ENCODE measurements around the gene EIF2S3B. TPM values are rescaled to one million over a fixed set of nuclear protein-coding genes. Genes with fewer than 3 reads are reported as not detected.

Gene EIF2S3B
- polyA plus RNA-seq, 1 of the 3 experiments (the other 2 are of a cell fraction): 0.07 TPM

GRCh38 chr12:10503460-10503859 is 2.2 kb upstream of the EIF2S3B start:
- Histone ChIP-seq H3K9me2 (no peaks in the 10 kb centered on the region), H3K79me2 (ENCODE audit: insufficient read depth) (no peaks in the 10 kb centered on the region), H3F3A (replicated peaks; ENCODE audit: insufficient read depth) (no peaks in the 10 kb centered on the region), H3K4me1 (ENCODE audit: control insufficient read depth in 1 of 2, insufficient read depth in 2 of 2, low read depth in 1 of 2, low read length in 1 of 2) (no peaks in the 10 kb centered on the region), H2AFZ (ENCODE audit: low read depth) (no peak overlapping the region), H3K9ac (no peak overlapping the region), H3K27me3 (ENCODE audit: insufficient read depth) (peaks cover 13% of the 10 kb centered on the region; the same call in 1 of the 2 replicates), H3K27ac (ENCODE audit: low read depth in 2 of 2, low read length in 1 of 2) (no peak overlapping the region), H4K20me1 (ENCODE audit: insufficient read depth) (no peaks in the 10 kb centered on the region), H3K9me3 (no peaks in the 10 kb centered on the region), H3K36me3 (replicated peaks in 1 of 2; ENCODE audit: control insufficient read depth in 1 of 2, insufficient read depth in 2 of 2, low read length in 1 of 2) (no peaks in the 10 kb centered on the region), H3K4me2 (no peak overlapping the region), H3K4me3 (ENCODE audit: low read depth in 2 of 2, low read length in 1 of 2) (no peak overlapping the region)
- WGBS (ENCODE audit: low lambda C conversion rate): 3% methylated on average over 1 of the region's 1 CpG
- TF ChIP-seq USF2 (IDR thresholded peaks at IDR 0.05; ENCODE audit: borderline replicate concordance, low read depth, low read length) (no peak), MAX (IDR thresholded peaks at IDR 0.05; ENCODE audit: low read depth) (no peak), SMC3 (IDR thresholded peaks at IDR 0.05; ENCODE audit: low read depth, low read length) (no peak), TCF12 (IDR thresholded peaks at IDR 0.05) (no peak), CHD2 (IDR thresholded peaks at IDR 0.05; ENCODE audit: low read length, partially characterized antibody) (no peak), POLR2AphosphoS5 (IDR thresholded peaks at IDR 0.05; ENCODE audit: low read depth, low read length) (no peak), ELF1 (IDR thresholded peaks at IDR 0.05) (no peak), EP300 (IDR thresholded peaks at IDR 0.05; ENCODE audit: borderline replicate concordance in 1 of 2, low read depth in 1 of 2, low read length in 1 of 2) (no peak), RAD21 (IDR thresholded peaks at IDR 0.05; ENCODE audit: low read length) (no peak)
- TF ChIP-seq, protein P1, sequence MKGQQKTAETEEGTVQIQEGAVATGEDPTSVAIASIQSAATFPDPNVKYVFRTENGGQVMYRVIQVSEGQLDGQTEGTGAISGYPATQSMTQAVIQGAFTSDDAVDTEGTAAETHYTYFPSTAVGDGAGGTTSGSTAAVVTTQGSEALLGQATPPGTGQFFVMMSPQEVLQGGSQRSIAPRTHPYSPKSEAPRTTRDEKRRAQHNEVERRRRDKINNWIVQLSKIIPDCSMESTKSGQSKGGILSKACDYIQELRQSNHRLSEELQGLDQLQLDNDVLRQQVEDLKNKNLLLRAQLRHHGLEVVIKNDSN (IDR thresholded peaks at IDR 0.05; ENCODE audit: borderline replicate concordance, low read depth): no peak
- TF ChIP-seq, protein P2, sequence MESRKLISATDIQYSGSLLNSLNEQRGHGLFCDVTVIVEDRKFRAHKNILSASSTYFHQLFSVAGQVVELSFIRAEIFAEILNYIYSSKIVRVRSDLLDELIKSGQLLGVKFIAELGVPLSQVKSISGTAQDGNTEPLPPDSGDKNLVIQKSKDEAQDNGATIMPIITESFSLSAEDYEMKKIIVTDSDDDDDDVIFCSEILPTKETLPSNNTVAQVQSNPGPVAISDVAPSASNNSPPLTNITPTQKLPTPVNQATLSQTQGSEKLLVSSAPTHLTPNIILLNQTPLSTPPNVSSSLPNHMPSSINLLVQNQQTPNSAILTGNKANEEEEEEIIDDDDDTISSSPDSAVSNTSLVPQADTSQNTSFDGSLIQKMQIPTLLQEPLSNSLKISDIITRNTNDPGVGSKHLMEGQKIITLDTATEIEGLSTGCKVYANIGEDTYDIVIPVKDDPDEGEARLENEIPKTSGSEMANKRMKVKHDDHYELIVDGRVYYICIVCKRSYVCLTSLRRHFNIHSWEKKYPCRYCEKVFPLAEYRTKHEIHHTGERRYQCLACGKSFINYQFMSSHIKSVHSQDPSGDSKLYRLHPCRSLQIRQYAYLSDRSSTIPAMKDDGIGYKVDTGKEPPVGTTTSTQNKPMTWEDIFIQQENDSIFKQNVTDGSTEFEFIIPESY (IDR thresholded peaks at IDR 0.05; ENCODE audit: borderline replicate concordance, low read depth): no peak
- DNase-seq: no peak
- CTCF ChIA-PET: interaction anchor here (0.5 kb wide), 1 partner anchor 487 kb away, joined by 4 read pairs; no protein-coding TSS in a partner anchor
- POLR2A ChIA-PET: no interaction called here

DNA sequence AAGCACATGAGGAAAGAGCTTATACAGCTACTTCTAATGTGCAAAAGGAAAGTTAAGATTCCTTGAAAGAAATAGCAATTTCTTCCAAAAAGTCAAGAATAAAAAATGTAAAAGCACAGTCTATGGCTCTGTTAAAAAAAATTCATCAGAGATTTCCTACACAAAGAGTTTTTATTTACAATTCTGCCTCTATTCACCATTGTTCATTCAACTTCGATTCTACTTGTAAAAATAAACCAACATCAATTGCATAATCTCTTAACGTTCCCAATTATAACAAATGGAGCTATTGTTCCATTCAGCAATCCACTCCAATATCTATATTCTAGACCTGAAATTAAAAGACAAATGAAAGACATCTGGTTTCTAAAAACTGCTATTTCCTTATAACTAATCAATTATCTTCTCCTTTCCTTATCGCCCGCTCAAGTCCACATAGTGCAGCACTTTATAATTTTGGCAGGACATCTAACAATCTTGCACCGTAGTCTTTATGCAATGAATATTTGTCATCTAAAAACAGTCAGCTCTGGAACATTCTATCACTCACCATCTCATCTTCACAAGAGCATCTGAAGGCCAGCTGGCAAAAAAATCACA is 6.2 kb downstream of the EIF2S3B start:
- Histone ChIP-seq H3K4me2 (no peak overlapping the region), H2AFZ (ENCODE audit: low read depth) (no peak overlapping the region), H3K79me2 (ENCODE audit: insufficient read depth) (no peaks in the 10 kb centered on the region), H3K36me3 (replicated peaks in 1 of 2; ENCODE audit: control insufficient read depth in 1 of 2, insufficient read depth in 2 of 2, low read length in 1 of 2) (no peaks in the 10 kb centered on the region), H4K20me1 (ENCODE audit: insufficient read depth) (no peaks in the 10 kb centered on the region), H3K4me3 (ENCODE audit: low read depth in 2 of 2, low read length in 1 of 2) (no peak overlapping the region), H3K27ac (ENCODE audit: low read depth in 2 of 2, low read length in 1 of 2) (no peak overlapping the region), H3K9ac (no peak overlapping the region), H3K9me3 (no peaks in the 10 kb centered on the region), H3K4me1 (ENCODE audit: control insufficient read depth in 1 of 2, insufficient read depth in 2 of 2, low read depth in 1 of 2, low read length in 1 of 2) (no peaks in the 10 kb centered on the region), H3F3A (replicated peaks; ENCODE audit: insufficient read depth) (no peaks in the 10 kb centered on the region), H3K27me3 (ENCODE audit: insufficient read depth) (peaks cover 4% of the 10 kb centered on the region; the same call in 1 of the 2 replicates), H3K9me2 (no peaks in the 10 kb centered on the region)
- CTCF ChIA-PET: interaction anchor here (0.7 to 1.3 kb wide), 2 partner anchors 276 to 769 kb away, joined by 3 read pairs; no protein-coding TSS in a partner anchor
- DNase-seq: no peak
- POLR2A ChIA-PET: no interaction called here
- WGBS (ENCODE audit: low lambda C conversion rate): 19% methylated on average over 5 of the region's 5 CpGs
- TF ChIP-seq TCF12 (IDR thresholded peaks at IDR 0.05): no peak
- TF ChIP-seq, protein P3, sequence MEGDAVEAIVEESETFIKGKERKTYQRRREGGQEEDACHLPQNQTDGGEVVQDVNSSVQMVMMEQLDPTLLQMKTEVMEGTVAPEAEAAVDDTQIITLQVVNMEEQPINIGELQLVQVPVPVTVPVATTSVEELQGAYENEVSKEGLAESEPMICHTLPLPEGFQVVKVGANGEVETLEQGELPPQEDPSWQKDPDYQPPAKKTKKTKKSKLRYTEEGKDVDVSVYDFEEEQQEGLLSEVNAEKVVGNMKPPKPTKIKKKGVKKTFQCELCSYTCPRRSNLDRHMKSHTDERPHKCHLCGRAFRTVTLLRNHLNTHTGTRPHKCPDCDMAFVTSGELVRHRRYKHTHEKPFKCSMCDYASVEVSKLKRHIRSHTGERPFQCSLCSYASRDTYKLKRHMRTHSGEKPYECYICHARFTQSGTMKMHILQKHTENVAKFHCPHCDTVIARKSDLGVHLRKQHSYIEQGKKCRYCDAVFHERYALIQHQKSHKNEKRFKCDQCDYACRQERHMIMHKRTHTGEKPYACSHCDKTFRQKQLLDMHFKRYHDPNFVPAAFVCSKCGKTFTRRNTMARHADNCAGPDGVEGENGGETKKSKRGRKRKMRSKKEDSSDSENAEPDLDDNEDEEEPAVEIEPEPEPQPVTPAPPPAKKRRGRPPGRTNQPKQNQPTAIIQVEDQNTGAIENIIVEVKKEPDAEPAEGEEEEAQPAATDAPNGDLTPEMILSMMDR (IDR thresholded peaks at IDR 0.05): no peak
- TF ChIP-seq NRF1 (IDR thresholded peaks at IDR 0.05; ENCODE audit: low read depth, low read length): no peak
- no peak for TF ChIP-seq FOSL2 (IDR thresholded peaks at IDR 0.05; ENCODE audit: borderline replicate concordance, low read depth)
- TF ChIP-seq REST (IDR thresholded peaks at IDR 0.05; ENCODE audit: low read depth, low read length): no peak
- no peak for TF ChIP-seq MEF2A (IDR thresholded peaks at IDR 0.05; ENCODE audit: borderline replicate concordance, low read depth)
- TF ChIP-seq, protein P4, sequence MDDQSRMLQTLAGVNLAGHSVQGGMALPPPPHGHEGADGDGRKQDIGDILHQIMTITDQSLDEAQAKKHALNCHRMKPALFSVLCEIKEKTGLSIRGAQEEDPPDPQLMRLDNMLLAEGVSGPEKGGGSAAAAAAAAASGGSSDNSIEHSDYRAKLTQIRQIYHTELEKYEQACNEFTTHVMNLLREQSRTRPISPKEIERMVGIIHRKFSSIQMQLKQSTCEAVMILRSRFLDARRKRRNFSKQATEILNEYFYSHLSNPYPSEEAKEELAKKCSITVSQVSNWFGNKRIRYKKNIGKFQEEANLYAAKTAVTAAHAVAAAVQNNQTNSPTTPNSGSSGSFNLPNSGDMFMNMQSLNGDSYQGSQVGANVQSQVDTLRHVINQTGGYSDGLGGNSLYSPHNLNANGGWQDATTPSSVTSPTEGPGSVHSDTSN (IDR thresholded peaks at IDR 0.05): no peak

Measured in SK-N-SH (cell line).